H1 (cell line): ENCODE measurements around the gene HMGB1. TPM values are rescaled to one million over a fixed set of nuclear protein-coding genes. Genes with fewer than 3 reads are reported as not detected.
"Not testable (repeated sequence)": the region's sequence is repeated elsewhere in the genome, so short reads cannot be mapped to it uniquely, and the experiment has no call there.

Experiments
- CTCF ChIA-PET: fragments of 300-600 bp; sonication (Branson Sonifier 250); formaldehyde crosslinking; loops from one replicate; lab custom pipeline; 2021; ENCODE audit not compliant: partially characterized antibody; lab: Charles Lee
- POLR2A ChIA-PET: fragments of 300-600 bp; sonication (Branson Sonifier 250); formaldehyde crosslinking; loops from one replicate; lab custom pipeline; 2021; ENCODE audit warnings: inconsistent platforms; ENCODE audit not compliant: partially characterized antibody; lab: Charles Lee
- DNase-seq, 2 experiments: peaks; one replicate each; pipeline versions ENCODE4 v3.0.0 to v3.0.0-alpha.2; 2010 to 2022; ENCODE audit warnings: low spot score in 2 of 2, low read depth in 1 of 2, mixed read lengths in 1 of 2
- FAIRE-seq: peaks from 2 replicates; lab custom pipeline; 2011; peaks lifted over from hg19 to GRCh38; lab: Jason Lieb, UNC
- H2AFZ ChIP-seq: 2 replicates; pipeline ENCODE4 v1.8.1; 2012; ENCODE audit warnings: low read length, inconsistent platforms
- H2AK5ac ChIP-seq: 2 replicates; pipeline ENCODE4 v1.6.1; 2013; ENCODE audit warnings: low read depth, low read length
- H2BK120ac ChIP-seq: replicated peaks from 2 replicates; pipeline ENCODE3; 2013; ENCODE audit warnings: low read depth, low read length, inconsistent platforms
- H2BK12ac ChIP-seq: 2 replicates; pipeline ENCODE4 v1.6.1; 2013; ENCODE audit warnings: low read depth, low read length
- H2BK15ac ChIP-seq: 2 replicates; pipeline ENCODE4 v1.6.1; 2013; ENCODE audit warnings: low read length
- H2BK20ac ChIP-seq: 2 replicates; pipeline ENCODE4 v1.6.1; 2013; ENCODE audit warnings: low read length
- H2BK5ac ChIP-seq: 2 replicates; pipeline ENCODE4 v1.6.1; 2013; ENCODE audit warnings: low read depth, low read length
- H3K14ac ChIP-seq: 2 replicates; pipeline ENCODE4 v1.6.1; 2013; ENCODE audit warnings: inconsistent platforms; ENCODE audit not compliant: insufficient read length
- H3K18ac ChIP-seq: 2 replicates; pipeline ENCODE4 v1.6.1; 2013; ENCODE audit warnings: low read length; ENCODE audit errors: extremely low read depth
- H3K23ac ChIP-seq: 2 replicates; pipeline ENCODE4 v1.6.1; 2013; ENCODE audit warnings: inconsistent platforms; ENCODE audit not compliant: insufficient read length
- H3K23me2 ChIP-seq: 2 replicates; pipeline ENCODE4 v1.6.1; 2013; ENCODE audit warnings: low read depth, low read length
- H3K27ac ChIP-seq: 2 replicates; pipeline ENCODE4 v1.6.1; 2011; ENCODE audit warnings: low read depth, low read length, inconsistent platforms
- H3K27me3 ChIP-seq, 4 experiments: replicated peaks in 1 of 4; 1 replicate in 1 of 4; 2 replicates in 3 of 4; pipeline versions ENCODE4 v1.6.1 to v1.8.1; 2011 to 2013; ENCODE audit warnings: low read length in 3 of 4, mild to moderate bottlenecking in 3 of 4, inconsistent platforms in 2 of 4, mixed read lengths in 2 of 4, moderate library complexity in 1 of 4; ENCODE audit not compliant: control insufficient read depth in 3 of 4, insufficient read depth in 3 of 4; ENCODE audit errors: extremely low read depth in 1 of 4
- H3K36me3 ChIP-seq, 4 experiments: 2 replicates each; pipeline versions ENCODE4 v1.6.1 to v1.8.1; 2011 to 2013; ENCODE audit warnings: mild to moderate bottlenecking in 4 of 4, low read length in 3 of 4, moderate library complexity in 2 of 4, control low read depth in 1 of 4, inconsistent platforms in 1 of 4; ENCODE audit not compliant: insufficient read depth in 4 of 4, control insufficient read depth in 2 of 4
- H3K4ac ChIP-seq: replicated peaks from 2 replicates; pipeline ENCODE3; 2013; ENCODE audit warnings: low read length, low read depth, mixed read lengths, inconsistent platforms; ENCODE audit not compliant: insufficient read length
- H3K4me1 ChIP-seq, 4 experiments: replicated peaks in 1 of 4; 1 replicate in 1 of 4; 2 replicates in 3 of 4; pipeline versions ENCODE4 v1.6.1 to v1.8.1; 2011 to 2013; ENCODE audit warnings: low read length in 3 of 4, inconsistent platforms in 2 of 4, mixed read lengths in 1 of 4; ENCODE audit not compliant: insufficient read depth in 4 of 4, control insufficient read depth in 3 of 4
- H3K4me2 ChIP-seq, 2 experiments: 2 replicates each; pipeline versions ENCODE4 v1.6.1 to v1.8.1; 2011 to 2013; ENCODE audit warnings: low read depth in 2 of 2, low read length in 2 of 2, control low read depth in 1 of 2, inconsistent platforms in 1 of 2, mild to moderate bottlenecking in 1 of 2; ENCODE audit not compliant: insufficient read depth in 1 of 2
- H3K4me3 ChIP-seq, 4 experiments: fragments of 200-600, 300-600 bp in 1 of 4; sonication (generic), shearing (Covaris generic), sonication (Bioruptor Twin) in 1 of 4; 2 replicates each; pipeline versions ENCODE4 v1.5.1 to v1.8.1; 2011 to 2016; ENCODE audit warnings: low read length in 4 of 4, low read depth in 3 of 4, control low read depth in 2 of 4, inconsistent platforms in 2 of 4, mild to moderate bottlenecking in 2 of 4, mixed read lengths in 1 of 4, moderate library complexity in 1 of 4; ENCODE audit not compliant: insufficient read depth in 2 of 4; ENCODE audit errors: extremely low read depth in 1 of 4
- H3K56ac ChIP-seq: replicated peaks from 2 replicates; pipeline ENCODE3; 2013; ENCODE audit warnings: low read depth, mild to moderate bottlenecking, mixed read lengths, low read length, inconsistent platforms; ENCODE audit not compliant: insufficient read length
- H3K79me1 ChIP-seq: 2 replicates; pipeline ENCODE4 v1.6.1; 2013; ENCODE audit warnings: low read depth, low read length, control low read depth
- H3K79me2 ChIP-seq, 2 experiments: 2 replicates each; pipeline versions ENCODE4 v1.6.1 to v1.8.1; 2012 to 2013; ENCODE audit warnings: low read length in 2 of 2, mild to moderate bottlenecking in 2 of 2, inconsistent platforms in 1 of 2; ENCODE audit not compliant: insufficient read depth in 2 of 2, control insufficient read depth in 1 of 2
- H3K9ac ChIP-seq, 4 experiments: replicated peaks in 1 of 4; 1 replicate in 1 of 4; 2 replicates in 3 of 4; pipeline versions ENCODE4 v1.6.1 to v1.8.1; 2011 to 2013; ENCODE audit warnings: low read depth in 3 of 4, low read length in 3 of 4, control low read depth in 2 of 4, mild to moderate bottlenecking in 2 of 4, moderate library complexity in 2 of 4, inconsistent platforms in 1 of 4; ENCODE audit errors: extremely low read depth in 1 of 4
- H3K9me3 ChIP-seq, 2 experiments: 2 replicates each; pipeline versions ENCODE4 v1.6.1 to v1.8.1; 2012 to 2013; ENCODE audit warnings: mild to moderate bottlenecking in 2 of 2, moderate library complexity in 2 of 2, control low read depth in 1 of 2, inconsistent platforms in 1 of 2, low read depth in 1 of 2, low read length in 1 of 2, mixed read lengths in 1 of 2; ENCODE audit not compliant: insufficient read depth in 2 of 2
- H4K20me1 ChIP-seq, 2 experiments: replicated peaks in 1 of 2; 2 replicates each; pipeline versions ENCODE3 to v1.8.1; 2011 to 2013; ENCODE audit warnings: inconsistent platforms in 2 of 2, low read length in 2 of 2, mild to moderate bottlenecking in 1 of 2; ENCODE audit not compliant: insufficient read depth in 2 of 2, control insufficient read depth in 1 of 2
- H4K5ac ChIP-seq: 2 replicates; pipeline ENCODE4 v1.6.1; 2013; ENCODE audit warnings: low read length, low read depth, mixed read lengths, inconsistent platforms; ENCODE audit not compliant: insufficient read length
- H4K8ac ChIP-seq: 2 replicates; pipeline ENCODE4 v1.8.0; 2013; ENCODE audit warnings: mild to moderate bottlenecking, moderate library complexity, low read length, inconsistent platforms; ENCODE audit not compliant: insufficient read depth; ENCODE audit errors: extremely low read depth
- H4K91ac ChIP-seq: replicated peaks from 2 replicates; pipeline ENCODE3; 2013; ENCODE audit warnings: low read length, mixed read lengths, inconsistent platforms; ENCODE audit not compliant: insufficient read length
- WGBS, 2 experiments: shearing (Covaris generic) in 1 of 2; methylation state at CpG; one replicate each; pipeline versions ENCODE4 v1.1.6 to v1.1.7; 2013 to 2015; ENCODE audit warnings: low lambda C conversion rate in 2 of 2, mixed read lengths in 2 of 2, inconsistent platforms in 1 of 2, low coverage in 1 of 2, missing lambda C conversion rate in 1 of 2; ENCODE audit not compliant: insufficient replicate concordance in 2 of 2, insufficient coverage in 1 of 2, insufficient read length in 1 of 2; ENCODE audit errors: extremely low coverage in 1 of 2, missing lambda C conversion rate in 1 of 2; 5-methylcytosine and 5-hydroxymethylcytosine counted together
- polyA plus RNA-seq, 7 experiments: library from polyadenylated mRNA; depleted of rRNA in 3 of 7; stranded (reverse) in 5 of 7; unstranded in 2 of 7; fragments of >200 nt in 5 of 7; fragments of 200-250 nt in 2 of 7; gene quantifications; 1 replicate in 5 of 7; 2 replicates in 1 of 7; 4 replicates in 1 of 7; pipeline versions ENCODE4 v1.2.1 to v1.2.3, GENCODE V29; 2011 to 2013; ENCODE audit warnings: missing spikeins in 2 of 7, mixed read lengths in 2 of 7
- total RNA-seq: library from RNA; stranded (reverse); fragmentation: NEBNext Ultra II Directional; extraction: Animal tissue kit (Norgen Biotek cat#: 25700); gene quantifications from 2 replicates; pipeline ENCODE4 v1.2.1, GENCODE V29; 2021

The HMGB1 gene
- total and polyA plus RNA-seq, 2 of the 8 experiments (the other 6 are each of a cell fraction or from before 2014, with no cell fraction given): 123 to 776 TPM

- H3K4me2 ChIP-seq, H2AFZ ChIP-seq, H4K5ac ChIP-seq, H3K9me3 ChIP-seq, H3K27me3 ChIP-seq, H3K18ac ChIP-seq, H2BK20ac ChIP-seq, FAIRE-seq, H3K56ac ChIP-seq, H2BK120ac ChIP-seq, H4K91ac ChIP-seq, H3K14ac ChIP-seq, H2BK12ac ChIP-seq, H3K9ac ChIP-seq, H3K4me1 ChIP-seq, H3K4ac ChIP-seq, H4K20me1 ChIP-seq, H3K36me3 ChIP-seq, H3K79me2 ChIP-seq, H3K79me1 ChIP-seq, CTCF ChIA-PET, H3K4me3 ChIP-seq, H4K8ac ChIP-seq, H3K23me2 ChIP-seq, H3K27ac ChIP-seq, H2BK5ac ChIP-seq, DNase-seq, H3K23ac ChIP-seq, H2BK15ac ChIP-seq, H2AK5ac ChIP-seq: not testable (repeated sequence)
- WGBS, 2 experiments: 90% methylated on average over 12 of the region's 12 CpGs; no CpG with 5 or more reads in 1 of the 2 experiments
- POLR2A ChIA-PET: interaction anchor here (2.4 kb wide), 1 partner anchor 11 kb away, joined by 7 read pairs; no protein-coding TSS in a partner anchor
These were observed 14.3 kb downstream of the HMGB1 start for GRCh38 chr13:30451476-30451875.
